Measurements from ENCODE around the gene APOBR. TPM values are rescaled to one million over a fixed set of nuclear protein-coding genes. Genes with fewer than 3 reads are reported as not detected.

The APOBR gene
- total and polyA plus RNA-seq, 7 experiments from 2014 or later = 0.22 to 28.8 (median 4.5) TPM

GRCh38 chr16:28511031-28511430 is 16.6 kb downstream of the APOBR start:
- H3K36me3 ChIP-seq (ENCODE audit: control insufficient read depth in 2 of 3, insufficient read depth in 3 of 3, low read length in 3 of 3) = no peaks in the 10 kb centered on the region
- intact Hi-C loops (cut with micrococcal nuclease) = no loop called here
- Mint-ChIP-seq H3K36me3 (no peaks in the 10 kb centered on the region), H3K4me3 (no peak overlapping the region), H3K9me3 (no peaks in the 10 kb centered on the region), H3K27ac (peak overlapping the region in 2 of 9 donors; percentile 37 to 91), H3K27me3 (peaks cover 0 to 8% (median 0%) of the 10 kb centered on the region in 5 donors), H3K4me1 (peaks cover 6 to 31% (median 25%) of the 10 kb centered on the region in 7 donors)
- no peaks in the 10 kb centered on the region for H3K27me3 ChIP-seq (ENCODE audit: control insufficient read depth in 2 of 2, insufficient read depth in 2 of 2, low read length in 2 of 2)
- no peak overlapping the region for H3K27ac ChIP-seq (ENCODE audit: low read depth, low read length)
- no peak overlapping the region for H3K4me3 ChIP-seq (ENCODE audit: low read length)
- CTCF ChIA-PET = interaction anchor here (1.0 kb wide), 1 partner anchor 39 kb away, joined by 4 read pairs; no protein-coding TSS in a partner anchor
- POLR2A ChIA-PET = no interaction called here
- ATAC-seq (no peak), DNase-seq (no peak)
- peaks cover 10% of the 10 kb centered on the region in 2 donors for H3K4me1 ChIP-seq (ENCODE audit: control insufficient read depth in 2 of 2, insufficient read depth in 2 of 2, low read length in 2 of 2)
- no peaks in the 10 kb centered on the region for H3K9me3 ChIP-seq (ENCODE audit: control insufficient read depth in 2 of 3, low read length in 3 of 3)

GRCh38 chr16:28511801-28512789 is 17.7 kb downstream of the APOBR start:
- ChIA-PET POLR2A (no interaction called here), CTCF (no interaction called here)
- H3K27ac ChIP-seq (ENCODE audit: low read depth, low read length) = no peak overlapping the region
- Mint-ChIP-seq H3K9me3 (no peaks in the 10 kb centered on the region), H3K36me3 (no peaks in the 10 kb centered on the region), H3K4me3 (no peak overlapping the region), H3K27ac (no peak overlapping the region), H3K4me1 (peaks cover 6 to 27% (median 18%) of the 10 kb centered on the region in 7 donors), H3K27me3 (no peaks in the 10 kb centered on the region)
- intact Hi-C loops (cut with micrococcal nuclease) = no loop called here
- H3K27me3 ChIP-seq (ENCODE audit: control insufficient read depth in 2 of 2, insufficient read depth in 2 of 2, low read length in 2 of 2) = no peaks in the 10 kb centered on the region
- no peaks in the 10 kb centered on the region for H3K9me3 ChIP-seq (ENCODE audit: control insufficient read depth in 2 of 3, low read length in 3 of 3)
- no peaks in the 10 kb centered on the region for H3K36me3 ChIP-seq (ENCODE audit: control insufficient read depth in 2 of 3, insufficient read depth in 3 of 3, low read length in 3 of 3)
- no peak overlapping the region for H3K4me3 ChIP-seq (ENCODE audit: low read length)
- peaks cover 10% of the 10 kb centered on the region in 2 donors for H3K4me1 ChIP-seq (ENCODE audit: control insufficient read depth in 2 of 2, insufficient read depth in 2 of 2, low read length in 2 of 2)
- ATAC-seq (no peak), DNase-seq (no peak)

- Histone ChIP-seq H3K27ac (ENCODE audit: low read depth, low read length) (no peak overlapping the region), H3K9me3 (ENCODE audit: control insufficient read depth in 2 of 3, low read length in 3 of 3) (no peaks in the 10 kb centered on the region), H3K27me3 (ENCODE audit: control insufficient read depth in 2 of 2, insufficient read depth in 2 of 2, low read length in 2 of 2) (no peaks in the 10 kb centered on the region), H3K4me3 (ENCODE audit: low read length) (no peak overlapping the region), H3K4me1 (ENCODE audit: control insufficient read depth in 2 of 2, insufficient read depth in 2 of 2, low read length in 2 of 2) (no peaks in the 10 kb centered on the region), H3K36me3 (ENCODE audit: control insufficient read depth in 2 of 3, insufficient read depth in 3 of 3, low read length in 3 of 3) (no peaks in the 10 kb centered on the region)
- CTCF ChIA-PET = no interaction called here
- H3K27me3 Mint-ChIP-seq = no peaks in the 10 kb centered on the region
- POLR2A ChIA-PET = no interaction called here
- no peaks in the 10 kb centered on the region for H3K36me3 Mint-ChIP-seq
- H3K4me3 Mint-ChIP-seq = no peak overlapping the region
- intact Hi-C loops (cut with micrococcal nuclease) = no loop called here
- peaks cover 0 to 14% (median 4%) of the 10 kb centered on the region in 7 donors for H3K4me1 Mint-ChIP-seq
- no peaks in the 10 kb centered on the region for H3K9me3 Mint-ChIP-seq
- peak overlapping the region in 2 of 9 donors; percentile 32 to 36 for H3K27ac Mint-ChIP-seq
- DNase-seq (no peak), ATAC-seq (no peak)
These were observed 19.2 kb downstream of the APOBR start for GRCh38 chr16:28513484-28514181.

- POLR2A ChIA-PET = no interaction called here
- Mint-ChIP-seq H3K27ac (no peak overlapping the region), H3K9me3 (no peaks in the 10 kb centered on the region), H3K27me3 (no peaks in the 10 kb centered on the region), H3K4me1 (peaks cover 0 to 14% (median 4%) of the 10 kb centered on the region in 7 donors), H3K36me3 (no peaks in the 10 kb centered on the region), H3K4me3 (no peak overlapping the region)
- intact Hi-C loops (cut with micrococcal nuclease) = no loop called here
- CTCF ChIA-PET = no interaction called here
- DNase-seq = no peak
- H3K36me3 ChIP-seq (ENCODE audit: control insufficient read depth in 2 of 3, insufficient read depth in 3 of 3, low read length in 3 of 3) = no peaks in the 10 kb centered on the region
- ATAC-seq = no peak
- H3K4me3 ChIP-seq (ENCODE audit: low read length) = no peak overlapping the region
- H3K27me3 ChIP-seq (ENCODE audit: control insufficient read depth in 2 of 2, insufficient read depth in 2 of 2, low read length in 2 of 2) = no peaks in the 10 kb centered on the region
- H3K4me1 ChIP-seq (ENCODE audit: control insufficient read depth in 2 of 2, insufficient read depth in 2 of 2, low read length in 2 of 2) = no peaks in the 10 kb centered on the region
- H3K27ac ChIP-seq (ENCODE audit: low read depth, low read length) = no peak overlapping the region
- H3K9me3 ChIP-seq (ENCODE audit: control insufficient read depth in 2 of 3, low read length in 3 of 3) = no peaks in the 10 kb centered on the region
These were observed 19.8 kb downstream of the APOBR start for GRCh38 chr16:28514246-28514645.

GRCh38 chr16:28520672-28521071 is 26.2 kb downstream of the APOBR start:
- intact Hi-C loops (cut with micrococcal nuclease) = no loop called here
- Histone ChIP-seq H3K27me3 (ENCODE audit: control insufficient read depth in 2 of 2, insufficient read depth in 2 of 2, low read length in 2 of 2) (no peaks in the 10 kb centered on the region), H3K4me3 (ENCODE audit: low read length) (no peak overlapping the region), H3K9me3 (ENCODE audit: control insufficient read depth in 2 of 3, low read length in 3 of 3) (no peaks in the 10 kb centered on the region), H3K36me3 (ENCODE audit: control insufficient read depth in 2 of 3, insufficient read depth in 3 of 3, low read length in 3 of 3) (no peaks in the 10 kb centered on the region), H3K4me1 (ENCODE audit: control insufficient read depth in 2 of 2, insufficient read depth in 2 of 2, low read length in 2 of 2) (peaks cover 0 to 6% of the 10 kb centered on the region in 2 donors), H3K27ac (ENCODE audit: low read depth, low read length) (no peak overlapping the region)
- Mint-ChIP-seq H3K9me3 (no peaks in the 10 kb centered on the region), H3K4me3 (no peak overlapping the region), H3K36me3 (no peaks in the 10 kb centered on the region), H3K4me1 (peaks cover 0 to 22% (median 6%) of the 10 kb centered on the region in 7 donors), H3K27me3 (no peaks in the 10 kb centered on the region), H3K27ac (no peak overlapping the region)
- no peak for DNase-seq
- ChIA-PET CTCF (no interaction called here), POLR2A (interaction anchor here (1.4 kb wide), 1 partner anchor 10 kb away, joined by 4 read pairs; no protein-coding TSS in a partner anchor)
- ATAC-seq = no peak

- no peak for ATAC-seq
These were observed 27.0 kb downstream of the APOBR start for GRCh38 chr16:28521436-28521835.

More at GRCh38 chr16:28521436-28521835, 27.0 kb downstream of the APOBR start:
- ChIA-PET POLR2A (interaction anchor here (0.6 to 1.4 kb wide), 2 partner anchors 9 to 12 kb away, joined by 3 to 4 read pairs; no protein-coding TSS in a partner anchor), CTCF (no interaction called here)
- intact Hi-C loops (cut with micrococcal nuclease) = no loop called here
- no peak for DNase-seq
- H3K4me1 ChIP-seq (ENCODE audit: control insufficient read depth in 2 of 2, insufficient read depth in 2 of 2, low read length in 2 of 2) = peaks cover 0 to 6% of the 10 kb centered on the region in 2 donors
- H3K4me3 ChIP-seq (ENCODE audit: low read length) = no peak overlapping the region
- no peaks in the 10 kb centered on the region for H3K9me3 Mint-ChIP-seq
- H3K9me3 ChIP-seq (ENCODE audit: control insufficient read depth in 2 of 3, low read length in 3 of 3) = no peaks in the 10 kb centered on the region
- H3K27me3 ChIP-seq (ENCODE audit: control insufficient read depth in 2 of 2, insufficient read depth in 2 of 2, low read length in 2 of 2) = no peaks in the 10 kb centered on the region
- no peaks in the 10 kb centered on the region for H3K36me3 ChIP-seq (ENCODE audit: control insufficient read depth in 2 of 3, insufficient read depth in 3 of 3, low read length in 3 of 3)
- peaks cover 0 to 22% (median 6%) of the 10 kb centered on the region in 7 donors for H3K4me1 Mint-ChIP-seq
- H3K36me3 Mint-ChIP-seq = no peaks in the 10 kb centered on the region
- H3K27ac Mint-ChIP-seq = peak overlapping the region in 1 of 9 donors; percentile 1
- no peaks in the 10 kb centered on the region for H3K27me3 Mint-ChIP-seq
- no peak overlapping the region for H3K27ac ChIP-seq (ENCODE audit: low read depth, low read length)
- no peak overlapping the region for H3K4me3 Mint-ChIP-seq
